ENCODE measurements around the gene FES. TPM values are rescaled to one million over a fixed set of nuclear protein-coding genes. Genes with fewer than 3 reads are reported as not detected.

FES gene
- total and polyA plus RNA-seq, 12 donors: 8.6 to 27.7 (median 12.9) TPM

DNA sequence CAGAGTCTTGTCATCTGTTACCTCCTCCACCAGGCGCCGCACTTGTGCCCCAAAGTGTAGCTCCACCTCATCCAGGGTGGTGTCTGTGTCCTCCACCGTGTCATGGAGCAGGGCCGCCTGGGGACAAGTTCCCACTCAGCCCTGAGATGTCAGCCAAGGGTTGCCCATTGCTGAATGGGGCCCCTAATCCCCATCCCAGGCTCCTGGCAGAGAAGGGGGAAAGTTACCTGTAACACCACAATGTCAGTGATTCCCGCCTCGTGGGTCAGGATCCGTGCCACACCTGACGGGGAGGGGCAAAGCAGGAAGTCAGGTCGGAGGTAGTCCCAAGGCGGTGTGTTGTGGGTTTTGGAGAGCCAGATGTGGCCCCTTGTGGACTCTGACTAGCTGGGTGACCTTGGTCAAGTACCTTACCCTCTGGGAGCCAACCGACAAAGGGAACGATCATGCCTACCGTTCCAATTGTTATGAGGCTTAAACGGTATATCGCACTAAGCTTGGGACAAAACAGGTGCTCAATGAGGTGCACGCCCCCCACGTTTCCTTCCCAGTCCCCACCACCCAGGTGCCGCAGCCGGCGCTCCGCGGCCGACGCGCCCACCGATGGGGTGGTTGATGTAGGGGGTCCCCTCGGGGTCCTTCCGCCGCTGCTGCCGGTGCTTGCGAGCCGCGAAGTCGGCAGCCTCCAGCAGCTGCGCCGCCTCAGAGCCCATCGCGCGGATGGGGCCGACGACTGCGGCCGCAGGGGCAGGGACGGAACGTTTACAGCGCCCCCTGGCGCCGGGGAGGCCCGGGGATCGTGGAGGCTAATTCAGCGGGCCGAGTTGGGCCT, 47.7 kb downstream of the FES start, which contains the start of gene HDDC3:
HDDC3 (minus strand) TSS at position 722 of the 832 bp plus-strand sequence; CDS start at position 713, 9 bp downstream.
- peak within 1 kb of the TSS; percentile 49 to 92 (median 78) for H3K4me3 ChIP-seq
- peaks cover 0 to 10% (median 0%) of the 10 kb centered on the region in 9 donors for H3K36me3 ChIP-seq
- ATAC-seq: peak; percentile 58 to 74 (median 66)
- H3K9me3 ChIP-seq: no peaks in the 10 kb centered on the region
- TF ChIP-seq, protein P1, sequence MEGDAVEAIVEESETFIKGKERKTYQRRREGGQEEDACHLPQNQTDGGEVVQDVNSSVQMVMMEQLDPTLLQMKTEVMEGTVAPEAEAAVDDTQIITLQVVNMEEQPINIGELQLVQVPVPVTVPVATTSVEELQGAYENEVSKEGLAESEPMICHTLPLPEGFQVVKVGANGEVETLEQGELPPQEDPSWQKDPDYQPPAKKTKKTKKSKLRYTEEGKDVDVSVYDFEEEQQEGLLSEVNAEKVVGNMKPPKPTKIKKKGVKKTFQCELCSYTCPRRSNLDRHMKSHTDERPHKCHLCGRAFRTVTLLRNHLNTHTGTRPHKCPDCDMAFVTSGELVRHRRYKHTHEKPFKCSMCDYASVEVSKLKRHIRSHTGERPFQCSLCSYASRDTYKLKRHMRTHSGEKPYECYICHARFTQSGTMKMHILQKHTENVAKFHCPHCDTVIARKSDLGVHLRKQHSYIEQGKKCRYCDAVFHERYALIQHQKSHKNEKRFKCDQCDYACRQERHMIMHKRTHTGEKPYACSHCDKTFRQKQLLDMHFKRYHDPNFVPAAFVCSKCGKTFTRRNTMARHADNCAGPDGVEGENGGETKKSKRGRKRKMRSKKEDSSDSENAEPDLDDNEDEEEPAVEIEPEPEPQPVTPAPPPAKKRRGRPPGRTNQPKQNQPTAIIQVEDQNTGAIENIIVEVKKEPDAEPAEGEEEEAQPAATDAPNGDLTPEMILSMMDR (IDR thresholded peaks at IDR 0.05): peak; percentile 92 to 99 (median 97)
- peaks cover 18 to 74% (median 53%) of the 10 kb centered on the region in 9 donors for H3K4me1 ChIP-seq
- no peaks in the 10 kb centered on the region for H3K27me3 ChIP-seq
- WGBS, 2 donors: 1 to 2% methylated on average over 52 of the region's 52 CpGs
- H3K27ac ChIP-seq: peak within 1 kb of the TSS; percentile 81 to 98 (median 96)
- intact Hi-C loops (cut with DNase I): loop anchor here in 7 of 10 donors (1.0 to 5.0 kb wide), 6 partner anchors 29 to 285 kb away; partner anchors contain the start of gene MAN2A2 (in 2 of the 7)
- DNase-seq: peak; percentile 93 to 95

DNA sequence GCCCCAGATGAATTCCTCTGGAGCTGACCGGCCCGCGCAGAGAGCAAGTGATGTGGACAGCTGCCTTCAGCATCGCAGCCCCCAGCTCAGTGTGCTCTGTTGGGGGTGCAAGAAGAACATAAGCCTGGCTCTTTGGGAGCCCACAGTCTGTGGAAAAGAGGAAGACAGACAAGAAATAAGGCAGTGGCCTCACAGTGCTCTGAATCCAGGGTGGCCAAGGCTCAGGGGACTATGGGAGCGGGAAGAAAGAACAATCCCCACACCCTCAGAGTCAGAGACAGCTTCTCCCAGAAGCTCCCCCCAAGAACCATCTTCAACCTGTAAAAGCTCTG, 48.3 kb downstream of the FES start:
- H3K36me3 ChIP-seq: peaks cover 0 to 16% (median 0%) of the 10 kb centered on the region in 9 donors
- no peaks in the 10 kb centered on the region for H3K27me3 ChIP-seq
- H3K4me1 ChIP-seq: peaks cover 18 to 74% (median 53%) of the 10 kb centered on the region in 9 donors
- 18% methylated on average over 5 of the region's 5 CpGs for WGBS, 2 donors
- TF ChIP-seq, protein P1 (IDR thresholded peaks at IDR 0.05): peak in 3 of 9 donors; percentile 4 to 9 (median 6)
- ATAC-seq (no peak), DNase-seq (no peak)
- H3K9me3 ChIP-seq: no peaks in the 10 kb centered on the region
- intact Hi-C loops (cut with DNase I): loop anchor here in 7 of 10 donors (1.0 to 5.0 kb wide), 5 partner anchors 29 to 285 kb away; partner anchors contain the start of gene MAN2A2 (in 1 of the 7)
- peak overlapping the region in 9 of 10 donors; percentile 49 to 92 (median 80) for H3K4me3 ChIP-seq
- peak overlapping the region; percentile 81 to 98 (median 96) for H3K27ac ChIP-seq

DNA sequence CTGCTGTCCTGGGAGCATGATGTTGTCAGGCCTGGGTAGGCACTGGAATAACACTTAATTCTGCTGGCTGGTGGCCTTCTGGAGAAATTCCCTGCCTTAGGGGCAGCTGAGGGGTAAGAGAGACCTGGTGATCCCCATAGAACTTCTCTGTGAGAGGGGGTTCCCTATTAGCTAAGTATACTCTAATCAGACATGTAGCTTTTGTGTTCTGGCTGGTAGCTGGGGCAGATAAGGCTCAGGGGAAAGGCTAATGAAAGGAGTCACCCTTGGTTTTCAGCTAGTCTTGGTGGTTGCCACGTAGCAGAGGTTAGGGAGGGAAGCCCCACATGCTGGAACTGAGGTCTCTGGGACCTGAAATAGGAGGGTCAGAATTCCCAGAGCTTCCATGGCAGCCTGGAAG, 49.0 kb downstream of the FES start:
- Histone ChIP-seq H3K36me3 (peaks cover 0 to 23% (median 2%) of the 10 kb centered on the region in 9 donors), H3K27ac (no peak overlapping the region), H3K4me3 (no peak overlapping the region), H3K9me3 (no peaks in the 10 kb centered on the region), H3K4me1 (peaks cover 18 to 72% (median 53%) of the 10 kb centered on the region in 9 donors), H3K27me3 (no peaks in the 10 kb centered on the region)
- WGBS, 2 donors: 67 to 69% methylated on average over 1 of the region's 1 CpG
- DNase-seq: no peak
- intact Hi-C loops (cut with DNase I): loop anchor here in 5 of 10 donors (2.0 to 5.0 kb wide), 3 partner anchors 36 to 286 kb away; no protein-coding TSS in a partner anchor
- no peak for ATAC-seq
- TF ChIP-seq, protein P1 (IDR thresholded peaks at IDR 0.05): no peak

DNA sequence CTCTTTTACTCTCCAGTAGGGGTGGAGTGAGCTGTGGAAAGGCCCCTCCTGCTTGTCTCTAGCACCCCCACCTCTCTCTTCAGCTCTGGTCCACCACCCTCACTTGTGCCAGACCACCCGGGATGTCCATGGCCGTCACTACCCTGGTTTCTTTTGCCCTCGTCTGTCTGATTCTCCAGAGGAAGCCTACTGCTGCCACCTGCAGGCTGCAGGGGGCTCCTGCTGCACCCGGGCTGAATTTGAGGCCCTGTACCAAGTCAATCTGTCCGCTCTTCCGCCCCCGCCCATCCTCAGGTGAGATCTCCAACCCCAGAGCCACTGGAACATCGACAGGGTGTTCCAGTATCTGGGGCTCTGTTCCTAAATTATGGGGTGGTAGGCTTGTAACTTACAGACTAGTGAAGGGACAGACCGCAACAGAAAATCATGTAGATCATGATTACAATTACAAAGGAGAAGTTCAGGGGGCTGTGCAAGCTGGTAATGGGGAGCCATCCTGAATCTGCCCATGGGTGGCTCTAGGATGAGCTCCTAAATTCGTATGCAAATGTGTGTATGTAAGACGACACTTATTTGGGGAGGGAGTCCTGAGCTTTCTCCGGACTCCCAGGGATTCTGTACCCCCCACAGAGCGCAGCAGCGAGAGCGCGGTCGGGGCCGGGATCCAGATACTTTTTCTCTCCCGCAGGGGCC, 50.1 kb downstream of the FES start:
- H3K27me3 ChIP-seq: no peaks in the 10 kb centered on the region
- intact Hi-C loops (cut with DNase I): loop anchor here in 5 of 10 donors (1.0 to 5.0 kb wide), 3 partner anchors 32 to 287 kb away; no protein-coding TSS in a partner anchor
- H3K36me3 ChIP-seq: peaks cover 0 to 34% (median 11%) of the 10 kb centered on the region in 9 donors
- peak overlapping the region; percentile 61 to 75 (median 66) for H3K4me3 ChIP-seq
- no peaks in the 10 kb centered on the region for H3K9me3 ChIP-seq
- TF ChIP-seq, protein P1 (IDR thresholded peaks at IDR 0.05): peak; percentile 81 to 98 (median 92)
- peak overlapping the region in 9 of 10 donors; percentile 72 to 86 (median 75) for H3K27ac ChIP-seq
- ATAC-seq: peak; percentile 34 to 66 (median 51)
- H3K4me1 ChIP-seq: peaks cover 18 to 62% (median 48%) of the 10 kb centered on the region in 9 donors
- DNase-seq: peak; percentile 86 to 87
- 2 to 3% methylated on average over 19 of the region's 19 CpGs for WGBS, 2 donors

Data from heart right ventricle (tissue), 16 donors.